PFSK-1 (cell line): ENCODE data around the gene UBAP2.

Source experiments
- FOXP2 ChIP-seq: optimal IDR thresholded peaks from 2 replicates; pipeline ENCODE3; 2011; ENCODE audit warnings: borderline replicate concordance, control low read depth, inconsistent platforms; ENCODE audit not compliant: insufficient read depth; ENCODE audit errors: extremely low read length, extremely low read depth
- POLR2AphosphoS5 ChIP-seq: IDR thresholded peaks from 2 replicates; pipeline ENCODE4 v1.6.1; 2012; ENCODE audit warnings: low read depth, mild to moderate bottlenecking, control low read depth, low read length, moderate library complexity
- SIN3A ChIP-seq: IDR thresholded peaks from 2 replicates; pipeline ENCODE4 v1.6.1; 2012; ENCODE audit warnings: mild to moderate bottlenecking, low read length, moderate library complexity, borderline replicate concordance; ENCODE audit not compliant: insufficient read depth
- TAF1 ChIP-seq: IDR thresholded peaks from 2 replicates; pipeline ENCODE4 v1.6.1; 2012; ENCODE audit warnings: low read length, control low read depth, borderline replicate concordance; ENCODE audit not compliant: insufficient read depth
- TF ChIP-seq, protein P1 (sequence below), 2 experiments: IDR thresholded peaks; 2 replicates each; pipeline versions ENCODE4 v1.6.1 to v1.8.0; 2011 to 2012; ENCODE audit warnings: low read depth in 2 of 2, low read length in 2 of 2, control low read depth in 1 of 2, inconsistent platforms in 1 of 2, mild to moderate bottlenecking in 1 of 2, moderate library complexity in 1 of 2; ENCODE audit not compliant: insufficient read depth in 1 of 2

The UBAP2 gene

DNA sequence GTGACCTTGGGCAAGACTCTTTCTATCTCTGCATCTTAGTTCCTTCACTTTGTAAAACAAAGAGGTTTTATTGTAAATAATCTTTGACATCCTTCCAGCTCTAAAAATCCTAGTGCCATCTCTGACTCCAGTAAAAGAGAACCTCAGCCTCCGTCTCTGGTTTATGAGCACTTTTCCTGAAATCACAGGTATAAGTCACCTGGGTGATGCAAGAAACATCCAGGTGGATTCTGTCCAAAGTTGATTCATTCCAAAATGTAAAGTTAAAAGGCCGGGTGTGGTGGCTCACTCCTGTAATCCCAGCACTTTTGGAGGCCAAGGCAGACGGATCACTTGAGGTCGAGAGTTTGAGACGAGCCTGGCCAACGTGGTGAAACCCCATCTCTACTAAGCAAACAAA, 21.1 kb upstream of the UBAP2 start:
- TF ChIP-seq POLR2AphosphoS5 = no peak
- TF ChIP-seq FOXP2 = no peak
- no peak for TF ChIP-seq TAF1
- no peak for TF ChIP-seq SIN3A
- TF ChIP-seq, protein P1, sequence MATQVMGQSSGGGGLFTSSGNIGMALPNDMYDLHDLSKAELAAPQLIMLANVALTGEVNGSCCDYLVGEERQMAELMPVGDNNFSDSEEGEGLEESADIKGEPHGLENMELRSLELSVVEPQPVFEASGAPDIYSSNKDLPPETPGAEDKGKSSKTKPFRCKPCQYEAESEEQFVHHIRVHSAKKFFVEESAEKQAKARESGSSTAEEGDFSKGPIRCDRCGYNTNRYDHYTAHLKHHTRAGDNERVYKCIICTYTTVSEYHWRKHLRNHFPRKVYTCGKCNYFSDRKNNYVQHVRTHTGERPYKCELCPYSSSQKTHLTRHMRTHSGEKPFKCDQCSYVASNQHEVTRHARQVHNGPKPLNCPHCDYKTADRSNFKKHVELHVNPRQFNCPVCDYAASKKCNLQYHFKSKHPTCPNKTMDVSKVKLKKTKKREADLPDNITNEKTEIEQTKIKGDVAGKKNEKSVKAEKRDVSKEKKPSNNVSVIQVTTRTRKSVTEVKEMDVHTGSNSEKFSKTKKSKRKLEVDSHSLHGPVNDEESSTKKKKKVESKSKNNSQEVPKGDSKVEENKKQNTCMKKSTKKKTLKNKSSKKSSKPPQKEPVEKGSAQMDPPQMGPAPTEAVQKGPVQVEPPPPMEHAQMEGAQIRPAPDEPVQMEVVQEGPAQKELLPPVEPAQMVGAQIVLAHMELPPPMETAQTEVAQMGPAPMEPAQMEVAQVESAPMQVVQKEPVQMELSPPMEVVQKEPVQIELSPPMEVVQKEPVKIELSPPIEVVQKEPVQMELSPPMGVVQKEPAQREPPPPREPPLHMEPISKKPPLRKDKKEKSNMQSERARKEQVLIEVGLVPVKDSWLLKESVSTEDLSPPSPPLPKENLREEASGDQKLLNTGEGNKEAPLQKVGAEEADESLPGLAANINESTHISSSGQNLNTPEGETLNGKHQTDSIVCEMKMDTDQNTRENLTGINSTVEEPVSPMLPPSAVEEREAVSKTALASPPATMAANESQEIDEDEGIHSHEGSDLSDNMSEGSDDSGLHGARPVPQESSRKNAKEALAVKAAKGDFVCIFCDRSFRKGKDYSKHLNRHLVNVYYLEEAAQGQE (IDR thresholded peaks at IDR 0.05; ENCODE audit: insufficient read depth in 1 of 2, low read depth in 2 of 2, low read length in 2 of 2) = no peak

DNA sequence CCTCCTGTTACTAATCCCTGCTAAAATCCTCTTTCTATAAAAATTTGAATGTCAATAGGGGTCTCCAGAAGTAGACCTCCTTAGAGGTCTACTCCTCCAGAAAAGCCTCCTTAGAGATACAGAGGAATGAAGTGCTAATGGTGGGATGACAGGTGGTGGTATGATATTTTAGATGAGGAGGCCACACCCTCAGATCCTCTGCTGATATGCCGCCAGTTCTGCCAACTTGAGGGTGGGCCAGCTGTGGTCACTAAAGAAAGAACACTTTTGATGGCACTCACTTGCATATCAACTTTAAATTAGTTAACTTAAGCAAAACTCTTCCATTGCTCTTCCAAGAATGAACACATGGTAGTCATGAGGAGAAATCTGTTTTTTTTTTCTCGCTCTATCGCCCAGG, 16.9 kb upstream of the UBAP2 start:
- TF ChIP-seq TAF1 = no peak
- TF ChIP-seq SIN3A = no peak
- TF ChIP-seq, protein P1 (IDR thresholded peaks at IDR 0.05; ENCODE audit: insufficient read depth in 1 of 2, low read depth in 2 of 2, low read length in 2 of 2) = no peak
- TF ChIP-seq FOXP2 = no peak
- TF ChIP-seq POLR2AphosphoS5 = no peak

DNA sequence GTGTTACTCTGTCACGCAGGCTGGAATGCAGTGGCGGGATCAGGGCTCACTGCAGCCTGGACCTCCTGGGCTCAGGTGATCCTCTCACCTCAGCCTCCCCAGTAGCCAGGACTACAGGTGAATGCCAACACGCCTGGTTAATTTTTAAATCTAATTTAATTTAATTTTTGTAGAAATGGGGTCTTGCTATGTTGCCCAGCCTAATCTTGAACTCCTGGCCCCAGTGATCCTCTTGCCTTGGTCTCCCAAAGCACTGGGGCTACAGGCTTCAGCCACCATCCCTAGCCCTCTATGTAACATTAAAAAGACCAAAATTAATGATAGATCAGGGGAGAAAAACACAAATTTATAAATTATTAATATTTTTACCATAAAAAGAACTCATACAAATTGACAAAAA, 11.3 kb upstream of the UBAP2 start:
- no peak for TF ChIP-seq FOXP2
- no peak for TF ChIP-seq POLR2AphosphoS5
- TF ChIP-seq TAF1 = no peak
- TF ChIP-seq, protein P1 (IDR thresholded peaks at IDR 0.05; ENCODE audit: insufficient read depth in 1 of 2, low read depth in 2 of 2, low read length in 2 of 2) = no peak
- no peak for TF ChIP-seq SIN3A

DNA sequence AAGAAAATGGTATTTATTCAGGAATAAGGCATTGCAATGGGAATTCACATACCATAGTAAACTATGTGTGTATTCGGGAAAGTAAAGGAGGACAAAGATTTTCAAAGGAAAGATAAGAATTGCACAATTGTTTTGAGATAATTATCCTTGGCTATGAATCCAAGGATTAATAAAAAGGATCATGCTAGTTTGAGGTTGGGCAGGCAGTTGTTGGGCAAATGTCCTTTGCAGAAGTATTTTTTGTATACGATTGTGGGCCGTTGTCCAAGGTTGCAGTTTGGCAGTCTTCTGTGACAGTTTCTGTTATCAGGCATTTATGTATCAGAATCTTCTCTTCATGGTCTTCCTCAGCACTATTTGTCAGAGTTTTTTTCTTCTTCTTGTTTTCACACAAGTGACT, 10.6 kb upstream of the UBAP2 start:
- TF ChIP-seq SIN3A (no peak), POLR2AphosphoS5 (no peak), TAF1 (no peak), FOXP2 (no peak)
- TF ChIP-seq, protein P1 (IDR thresholded peaks at IDR 0.05; ENCODE audit: insufficient read depth in 1 of 2, low read depth in 2 of 2, low read length in 2 of 2) = no peak

DNA sequence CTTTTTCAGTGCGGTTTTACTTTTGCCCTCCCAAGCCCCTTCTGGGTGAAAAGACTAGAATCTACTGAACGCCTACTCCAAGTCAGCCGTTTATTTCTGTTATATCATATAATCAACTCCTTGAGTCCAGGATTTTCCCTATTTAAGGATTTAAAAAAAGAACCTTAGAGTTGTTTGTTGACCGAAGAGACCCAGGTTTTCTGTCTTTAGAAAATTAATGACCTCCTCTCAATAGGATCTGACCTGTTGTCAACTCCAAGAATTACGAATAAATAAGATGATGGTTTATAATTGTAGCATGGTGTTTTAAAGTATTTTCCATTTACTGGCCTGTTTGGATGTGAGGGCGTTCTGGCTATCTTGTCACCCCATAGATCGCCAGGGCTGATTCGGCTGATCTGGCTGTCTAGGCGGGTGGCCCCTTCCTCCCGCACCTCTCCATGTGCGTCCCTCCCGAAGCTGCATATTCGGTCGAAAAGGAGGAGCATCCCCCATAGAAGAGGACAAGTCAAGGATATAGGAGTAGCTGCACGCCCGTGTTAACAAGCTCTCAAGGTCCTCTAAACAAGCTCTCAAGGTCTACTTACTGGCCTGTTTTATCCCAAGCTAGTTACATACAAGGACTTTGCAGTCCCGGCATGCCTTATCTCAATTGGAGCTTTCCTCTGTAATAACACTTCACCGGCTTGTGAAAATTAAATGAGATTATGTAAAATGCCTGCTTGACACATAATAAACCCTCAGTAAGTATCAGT, 1.1 kb upstream of the UBAP2 start:
- no peak for TF ChIP-seq FOXP2
- no peak for TF ChIP-seq POLR2AphosphoS5
- TF ChIP-seq SIN3A = no peak
- TF ChIP-seq, protein P1 (IDR thresholded peaks at IDR 0.05; ENCODE audit: insufficient read depth in 1 of 2, low read depth in 2 of 2, low read length in 2 of 2) = no peak
- TF ChIP-seq TAF1 = no peak
